ENCODE results near the gene ANO6.

- TF ChIP-seq POLR2A (IDR thresholded peaks at IDR 0.05) (no peak), CTCF (IDR thresholded peaks at IDR 0.05) (no peak), EP300 (IDR thresholded peaks at IDR 0.05) (no peak)
Observed at GRCh38 chr12:45291518-45291917, 75.6 kb downstream of the ANO6 start.
